ENCODE measurements around the gene RHOT2. TPM values are rescaled to one million over a fixed set of nuclear protein-coding genes. Genes with fewer than 3 reads are reported as not detected.

The RHOT2 gene
- total and polyA plus RNA-seq, 2 of the 8 experiments (the other 6 are each of a cell fraction or from before 2014, with no cell fraction given): 149 to 194 TPM

DNA sequence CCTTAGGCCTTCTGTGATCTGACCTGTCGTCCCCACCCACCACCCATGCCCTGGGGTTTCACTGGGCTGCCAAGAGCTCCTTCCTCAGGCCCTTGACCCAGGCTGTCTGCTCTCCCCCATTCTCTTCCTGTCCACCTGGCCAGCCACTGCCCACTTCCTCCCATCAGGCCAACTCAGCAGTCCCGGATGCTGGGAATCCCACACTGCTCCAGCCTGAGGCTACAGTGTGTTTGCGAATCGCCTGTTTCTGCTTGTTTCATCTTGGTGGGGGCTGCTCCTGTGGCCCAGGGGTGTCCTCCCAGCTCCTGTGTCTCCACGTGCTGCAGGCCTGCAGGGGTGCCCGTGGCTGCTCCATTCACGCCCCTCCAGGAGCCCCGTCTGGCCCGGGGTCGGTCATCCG, 46.1 kb downstream of the RHOT2 start (continued):
- TF ChIP-seq YY1 (IDR thresholded peaks at IDR 0.05; ENCODE audit: low read depth, low read length): no peak
- no peak for TF ChIP-seq CEBPB (IDR thresholded peaks at IDR 0.05; ENCODE audit: low read depth, low read length)
- TF ChIP-seq, protein P1, sequence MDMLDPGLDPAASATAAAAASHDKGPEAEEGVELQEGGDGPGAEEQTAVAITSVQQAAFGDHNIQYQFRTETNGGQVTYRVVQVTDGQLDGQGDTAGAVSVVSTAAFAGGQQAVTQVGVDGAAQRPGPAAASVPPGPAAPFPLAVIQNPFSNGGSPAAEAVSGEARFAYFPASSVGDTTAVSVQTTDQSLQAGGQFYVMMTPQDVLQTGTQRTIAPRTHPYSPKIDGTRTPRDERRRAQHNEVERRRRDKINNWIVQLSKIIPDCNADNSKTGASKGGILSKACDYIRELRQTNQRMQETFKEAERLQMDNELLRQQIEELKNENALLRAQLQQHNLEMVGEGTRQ (IDR thresholded peaks at IDR 0.05; ENCODE audit: low read length): no peak
- no peak for TF ChIP-seq RAD21 (IDR thresholded peaks at IDR 0.05 in 1 of 2, conservative IDR thresholded peaks at IDR 0.05 in 1 of 2; ENCODE audit: low read depth in 2 of 2, low read length in 2 of 2)
- TF ChIP-seq RNF2 (IDR thresholded peaks at IDR 0.05; ENCODE audit: borderline replicate concordance, low read depth, low read length, missing control alignments, poor library complexity, severe bottlenecking): no peak

Measured in H1 (cell line).